Measurements from ENCODE around the gene TDRD7.
A peak's percentile ranks its signal among the peaks of the same experiment; 100 is the strongest.

TDRD7 gene

DNA sequence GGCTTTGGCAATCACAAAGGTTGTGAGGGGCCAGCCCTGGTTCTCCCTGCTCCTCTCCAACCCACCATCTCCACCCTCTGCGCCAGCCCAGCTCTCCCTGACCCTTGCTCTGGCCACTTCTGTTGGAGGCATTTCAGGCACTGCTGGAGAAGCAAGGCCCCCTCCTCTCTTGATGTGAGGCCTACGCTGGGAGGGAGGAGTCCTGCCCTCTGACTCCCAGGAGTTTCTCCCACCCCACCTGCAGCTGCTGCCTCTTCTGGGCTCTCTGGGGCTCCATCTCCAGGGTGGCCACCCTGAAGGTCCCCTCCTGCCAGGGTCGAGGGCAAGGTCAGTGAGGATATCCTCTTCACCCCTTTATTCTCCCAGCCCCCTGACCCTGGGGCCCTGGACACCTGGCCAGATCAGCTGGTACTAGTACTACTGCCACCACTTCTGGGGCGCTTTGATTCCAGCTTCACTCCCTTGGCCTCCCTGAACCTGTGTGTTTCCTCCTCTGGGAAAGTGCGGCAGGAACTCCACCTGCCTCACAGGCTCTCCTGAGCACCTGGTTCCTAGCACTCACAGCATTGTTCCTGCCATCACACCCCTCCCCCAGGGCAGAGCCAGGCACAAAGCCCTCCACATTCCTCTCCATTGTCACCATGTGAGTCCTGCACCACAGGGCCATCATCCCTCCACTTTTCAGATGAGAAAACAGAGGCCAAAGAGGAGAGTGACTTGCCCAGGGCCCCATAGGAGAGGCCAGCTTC is 23.8 kb upstream of the TDRD7 start:
- DNase-seq: no peak

GRCh38 chr9:97388721-97389238 is 23.1 kb upstream of the TDRD7 start:
- no peak for DNase-seq

DNA sequence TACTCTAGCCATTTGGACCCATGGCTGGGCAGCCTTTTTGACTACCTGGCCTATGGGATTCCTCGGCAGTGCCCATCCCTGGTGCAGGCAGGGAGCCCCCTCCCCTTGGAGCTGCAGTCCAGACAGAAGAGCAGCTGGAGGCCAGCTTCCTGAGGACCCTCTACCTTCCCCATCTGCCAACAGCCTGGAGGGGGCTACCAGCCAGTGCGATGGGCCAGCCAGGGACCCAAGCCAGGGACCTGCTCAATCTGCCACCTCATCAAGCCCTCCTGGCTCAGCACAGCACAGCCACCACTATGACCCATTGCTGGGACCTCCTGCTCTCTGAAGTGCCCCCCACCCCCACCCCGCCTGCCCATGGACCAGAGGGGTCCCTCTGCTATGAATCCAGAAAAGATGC is 22.6 kb upstream of the TDRD7 start:
- DNase-seq: no peak

GRCh38 chr9:97390791-97391406 is 21.0 kb upstream of the TDRD7 start:
- no peak for DNase-seq

DNA sequence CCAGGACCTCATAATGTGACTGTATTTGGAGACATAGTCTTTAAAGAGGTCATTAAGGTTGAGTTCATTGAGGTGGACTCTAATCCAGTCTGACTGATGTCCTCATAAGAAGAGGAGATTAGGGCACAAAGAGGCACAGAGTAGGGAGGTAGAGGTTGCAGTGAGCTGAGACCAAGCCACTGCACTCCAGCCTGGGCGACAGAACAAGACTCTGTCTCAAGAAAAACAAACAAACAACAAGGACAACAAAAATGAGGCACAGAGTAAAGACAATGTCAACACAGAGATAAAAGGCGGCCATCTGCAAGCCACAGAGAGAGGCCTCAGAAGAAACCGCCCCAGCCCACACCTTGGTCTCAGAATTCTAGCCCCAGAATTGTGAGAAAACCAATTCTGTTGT is 17.0 kb upstream of the TDRD7 start:
- no peak for DNase-seq

- DNase-seq: no peak
These were observed 16.2 kb upstream of the TDRD7 start for GRCh38 chr9:97395745-97396144.

DNA sequence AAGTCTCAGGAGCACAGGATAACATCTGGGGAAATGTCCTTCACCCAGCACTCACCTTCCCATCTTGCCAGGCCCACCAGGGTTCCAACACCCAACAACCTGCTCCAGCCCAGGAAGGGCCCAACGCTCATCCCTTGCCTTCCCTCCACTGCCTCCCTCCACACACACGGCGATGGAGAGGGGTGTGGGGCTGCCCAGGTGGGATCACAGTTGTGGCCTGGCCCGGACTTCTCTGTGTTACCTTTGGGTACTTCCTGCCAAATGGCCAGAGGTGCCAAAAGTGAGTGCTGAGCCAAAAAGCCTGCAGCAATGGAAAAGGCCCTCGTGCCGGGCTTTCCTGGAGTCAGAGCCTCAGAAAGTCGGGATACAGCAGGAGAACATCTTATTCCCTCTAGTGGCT is 15.6 kb upstream of the TDRD7 start:
- no peak for DNase-seq

- DNase-seq: no peak
These were observed 14.7 kb upstream of the TDRD7 start for GRCh38 chr9:97397220-97397619.

- DNase-seq: peak; percentile 43
These were observed 12.7 kb upstream of the TDRD7 start for GRCh38 chr9:97398999-97399758.

- DNase-seq: no peak
These were observed 8.1 kb upstream of the TDRD7 start for GRCh38 chr9:97403746-97404316.

GRCh38 chr9:97405551-97405950 is 6.3 kb upstream of the TDRD7 start:
- DNase-seq: no peak

- DNase-seq: no peak
These were observed 5.2 kb upstream of the TDRD7 start for GRCh38 chr9:97406620-97407177.

DNA sequence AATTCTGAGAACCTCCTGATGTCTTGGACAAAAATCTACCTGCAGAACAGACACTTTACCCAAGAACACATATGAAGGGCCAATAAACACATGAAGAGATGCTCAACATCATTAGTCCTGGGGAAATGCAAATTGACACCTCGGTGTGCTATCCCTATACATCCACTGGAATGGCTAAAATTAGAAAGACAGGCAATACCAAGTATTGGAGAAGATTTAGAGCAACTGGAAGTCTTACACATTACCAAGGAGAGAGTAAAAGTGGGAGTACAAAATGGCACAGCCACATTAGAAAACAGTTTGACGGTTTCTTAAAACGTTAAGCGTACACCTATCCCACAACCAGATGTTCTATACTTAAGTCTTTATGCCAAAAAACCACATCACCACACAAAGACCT is 3.3 kb upstream of the TDRD7 start:
- no peak for DNase-seq

GRCh38 chr9:97411440-97411788 is 482 bp upstream of the TDRD7 start:
- DNase-seq: no peak

- no peak for DNase-seq
These were observed 910 bp downstream of the TDRD7 start for GRCh38 chr9:97412626-97413385.

- DNase-seq: no peak
These were observed 1.6 kb downstream of the TDRD7 start for GRCh38 chr9:97413462-97413861.

DNA sequence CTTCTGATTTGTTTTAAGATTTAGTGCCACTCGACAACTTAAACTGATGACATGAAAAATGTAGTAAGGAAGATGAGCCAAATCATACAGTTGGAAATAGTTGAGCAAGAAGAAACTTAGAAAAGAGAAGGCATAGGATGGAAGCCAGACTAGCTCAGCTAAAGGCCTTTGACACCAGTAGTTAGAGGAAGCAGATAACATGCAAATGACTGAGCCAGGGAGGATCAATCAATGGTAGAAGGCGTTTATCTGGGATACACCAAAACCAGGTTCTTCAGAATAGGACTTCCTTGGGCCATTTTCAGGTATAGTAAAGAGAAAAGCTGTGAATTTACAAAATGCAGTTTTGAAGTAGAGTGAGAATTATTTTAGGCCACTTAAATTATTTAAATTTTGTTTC is 3.2 kb downstream of the TDRD7 start:
- DNase-seq: no peak

- no peak for DNase-seq
These were observed 7.0 kb downstream of the TDRD7 start for GRCh38 chr9:97418880-97419279.

DNA sequence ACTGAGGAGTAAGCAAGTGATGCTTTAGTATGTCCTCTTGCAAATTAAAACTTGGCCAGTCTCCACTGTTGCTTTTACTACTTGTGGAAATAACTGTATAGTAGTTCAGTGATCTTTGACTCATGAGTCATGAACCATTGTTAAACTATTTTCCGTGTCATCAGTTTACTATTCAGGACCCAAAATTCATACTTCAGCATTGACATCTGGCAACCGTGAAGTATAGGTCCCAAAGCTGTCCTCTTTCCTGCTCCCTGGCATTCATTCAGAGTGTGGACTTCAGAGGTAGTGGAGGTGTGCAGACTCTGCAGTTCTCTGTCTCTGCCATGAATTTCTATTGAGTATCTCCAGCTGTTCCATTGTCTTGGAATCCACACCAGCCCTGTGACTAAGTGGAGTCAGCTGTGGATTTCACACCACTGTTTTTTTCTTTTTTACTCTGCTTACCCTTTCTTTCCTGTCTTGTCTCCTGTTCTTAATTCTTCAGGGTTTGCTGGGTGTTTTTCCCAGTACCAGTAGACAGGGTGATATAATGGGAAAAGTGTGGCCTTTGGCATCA is 7.5 kb downstream of the TDRD7 start:
- no peak for DNase-seq

GRCh38 chr9:97425336-97425972 is 13.6 kb downstream of the TDRD7 start:
- DNase-seq: no peak

DNA sequence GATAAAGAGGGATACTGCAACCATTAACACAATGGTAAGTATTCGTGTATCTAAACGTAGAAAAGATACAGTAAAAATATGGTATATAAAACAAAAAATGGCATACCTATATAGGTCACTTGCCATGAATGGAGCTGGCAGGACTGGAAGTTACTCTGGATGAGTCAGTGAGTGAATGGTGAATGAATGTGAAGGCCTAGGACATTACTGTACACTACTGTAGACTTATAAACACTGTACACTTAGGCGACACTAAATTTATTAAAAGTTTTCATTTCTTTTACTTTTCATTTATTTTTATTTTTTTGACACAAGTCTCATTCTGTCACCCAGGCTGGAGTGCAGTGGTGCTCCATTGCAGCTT is 14.1 kb downstream of the TDRD7 start:
- no peak for DNase-seq

GRCh38 chr9:97427885-97428284 is 16.0 kb downstream of the TDRD7 start:
- no peak for DNase-seq

All from effector CD8-positive, alpha-beta T cell (primary cell).